Measurements from ENCODE around the gene PTPRN2. TPM values are rescaled to one million over a fixed set of nuclear protein-coding genes. Genes with fewer than 3 reads are reported as not detected.
A peak's percentile ranks its signal among the peaks of the same experiment; 100 is the strongest.

PTPRN2 gene
- polyA plus RNA-seq, 6 donors from 2014 or later = 1.4 to 4.6 (median 3.8) TPM

- Mint-ChIP-seq H3K36me3 (no peaks in the 10 kb centered on the region), H3K4me3 (no peak overlapping the region), H3K27ac (no peak overlapping the region), H3K9me3 (peaks cover 0 to 2% (median 0%) of the 10 kb centered on the region in 7 donors), H3K27me3 (peaks cover 4 to 8% (median 5%) of the 10 kb centered on the region in 3 donors), H3K4me1 (no peaks in the 10 kb centered on the region)
- ATAC-seq (ENCODE audit: low read depth in 2 of 2) = no peak
- no peak for DNase-seq
Observed at GRCh38 chr7:157718303-157719007, 869.2 kb downstream of the PTPRN2 start.

DNA sequence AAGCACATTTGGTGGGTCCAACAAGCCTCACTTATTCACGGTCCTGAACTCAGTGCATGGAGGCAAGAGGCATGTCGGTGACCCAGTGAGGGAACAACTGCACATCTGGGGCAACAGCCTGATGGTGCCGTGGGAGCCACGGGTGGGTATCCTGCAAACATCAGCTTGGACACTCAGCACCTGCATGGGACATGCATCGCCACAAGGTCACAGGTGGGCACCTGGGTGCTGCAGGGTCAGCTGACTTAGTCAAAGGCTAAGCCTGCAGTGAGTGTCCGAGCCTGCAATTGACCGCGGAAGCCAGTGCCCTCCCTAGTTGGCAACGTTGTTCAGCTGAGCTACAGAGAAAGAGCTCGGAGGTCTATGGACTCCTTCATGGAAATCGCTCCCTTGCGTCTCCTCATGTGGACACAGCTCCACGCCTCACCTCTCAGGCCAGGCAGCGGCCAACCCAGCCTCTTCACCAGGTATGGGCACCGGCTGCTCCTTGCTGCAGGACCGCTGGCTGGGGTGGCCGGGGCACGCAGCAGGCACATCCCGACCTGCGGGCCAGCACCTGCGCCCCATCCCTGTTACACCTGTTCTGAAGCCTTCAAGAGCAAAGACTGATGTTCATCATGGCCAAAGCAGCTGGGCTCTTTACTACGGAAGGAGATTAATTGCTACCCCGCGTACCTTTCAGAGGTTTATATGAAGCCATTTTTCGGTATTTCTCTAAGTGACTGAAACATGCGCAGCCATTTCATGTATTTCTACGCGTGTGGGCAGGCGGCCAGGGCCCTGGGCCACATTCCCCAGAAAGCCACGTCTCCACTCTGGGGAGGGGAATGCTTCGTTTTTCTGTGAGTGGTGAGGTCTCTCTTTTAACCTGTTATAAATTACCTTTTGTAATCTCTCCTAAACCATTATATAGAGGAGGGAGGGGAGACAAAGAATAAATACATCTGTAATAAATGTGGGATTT lies 870.1 kb downstream of the PTPRN2 start:
- no peaks in the 10 kb centered on the region for H3K36me3 Mint-ChIP-seq
- no peaks in the 10 kb centered on the region for H3K4me1 Mint-ChIP-seq
- H3K27ac Mint-ChIP-seq = no peak overlapping the region
- peaks cover 0 to 6% (median 5%) of the 10 kb centered on the region in 3 donors for H3K27me3 Mint-ChIP-seq
- no peak for ATAC-seq (ENCODE audit: low read depth in 2 of 2)
- DNase-seq = no peak
- peaks cover 0 to 2% (median 0%) of the 10 kb centered on the region in 7 donors for H3K9me3 Mint-ChIP-seq
- H3K4me3 Mint-ChIP-seq = no peak overlapping the region

GRCh38 chr7:157715938-157716280 lies 871.7 kb downstream of the PTPRN2 start:
- peaks cover 0 to 6% (median 5%) of the 10 kb centered on the region in 3 donors for H3K27me3 Mint-ChIP-seq
- H3K9me3 Mint-ChIP-seq = peaks cover 0 to 2% (median 0%) of the 10 kb centered on the region in 7 donors
- no peak for ATAC-seq (ENCODE audit: low read depth in 2 of 2)
- no peaks in the 10 kb centered on the region for H3K4me1 Mint-ChIP-seq
- H3K27ac Mint-ChIP-seq = no peak overlapping the region
- no peak for DNase-seq
- no peaks in the 10 kb centered on the region for H3K36me3 Mint-ChIP-seq
- no peak overlapping the region for H3K4me3 Mint-ChIP-seq

GRCh38 chr7:157715071-157715937 lies 872.3 kb downstream of the PTPRN2 start:
- no peaks in the 10 kb centered on the region for H3K36me3 Mint-ChIP-seq
- H3K4me3 Mint-ChIP-seq = no peak overlapping the region
- H3K9me3 Mint-ChIP-seq = peaks cover 0 to 2% (median 0%) of the 10 kb centered on the region in 7 donors
- peaks cover 0 to 6% (median 5%) of the 10 kb centered on the region in 3 donors for H3K27me3 Mint-ChIP-seq
- ATAC-seq (ENCODE audit: low read depth in 2 of 2) = no peak
- no peak for DNase-seq
- no peaks in the 10 kb centered on the region for H3K4me1 Mint-ChIP-seq
- H3K27ac Mint-ChIP-seq = no peak overlapping the region

GRCh38 chr7:157714166-157715070 lies 873.2 kb downstream of the PTPRN2 start:
- no peaks in the 10 kb centered on the region for H3K36me3 Mint-ChIP-seq
- H3K27ac Mint-ChIP-seq = no peak overlapping the region

GRCh38 chr7:157713591-157713990 lies 874.0 kb downstream of the PTPRN2 start:
- no peak for ATAC-seq (ENCODE audit: low read depth in 2 of 2)
- Mint-ChIP-seq H3K4me3 (no peak overlapping the region), H3K36me3 (no peaks in the 10 kb centered on the region), H3K27me3 (peaks cover 5 to 12% (median 8%) of the 10 kb centered on the region in 3 donors), H3K4me1 (no peaks in the 10 kb centered on the region), H3K27ac (no peak overlapping the region), H3K9me3 (peaks cover 0 to 2% (median 0%) of the 10 kb centered on the region in 7 donors)
- DNase-seq = no peak

More at GRCh38 chr7:157714166-157715070, 873.2 kb downstream of the PTPRN2 start:
- Mint-ChIP-seq H3K4me3 (no peak overlapping the region), H3K9me3 (peaks cover 0 to 2% (median 0%) of the 10 kb centered on the region in 7 donors), H3K4me1 (no peaks in the 10 kb centered on the region), H3K27me3 (peaks cover 0 to 6% (median 5%) of the 10 kb centered on the region in 3 donors)
- DNase-seq (no peak), ATAC-seq (ENCODE audit: low read depth in 2 of 2) (no peak)

GRCh38 chr7:157712666-157713235 lies 874.9 kb downstream of the PTPRN2 start:
- DNase-seq (no peak), ATAC-seq (ENCODE audit: low read depth in 2 of 2) (no peak)
- H3K9me3 Mint-ChIP-seq = peaks cover 0 to 2% (median 0%) of the 10 kb centered on the region in 7 donors
- no peak overlapping the region for H3K4me3 Mint-ChIP-seq
- peaks cover 13 to 19% (median 15%) of the 10 kb centered on the region in 3 donors for H3K27me3 Mint-ChIP-seq
- peaks cover 0 to 2% (median 0%) of the 10 kb centered on the region in 3 donors for H3K4me1 Mint-ChIP-seq
- no peak overlapping the region for H3K27ac Mint-ChIP-seq
- no peaks in the 10 kb centered on the region for H3K36me3 Mint-ChIP-seq

DNA sequence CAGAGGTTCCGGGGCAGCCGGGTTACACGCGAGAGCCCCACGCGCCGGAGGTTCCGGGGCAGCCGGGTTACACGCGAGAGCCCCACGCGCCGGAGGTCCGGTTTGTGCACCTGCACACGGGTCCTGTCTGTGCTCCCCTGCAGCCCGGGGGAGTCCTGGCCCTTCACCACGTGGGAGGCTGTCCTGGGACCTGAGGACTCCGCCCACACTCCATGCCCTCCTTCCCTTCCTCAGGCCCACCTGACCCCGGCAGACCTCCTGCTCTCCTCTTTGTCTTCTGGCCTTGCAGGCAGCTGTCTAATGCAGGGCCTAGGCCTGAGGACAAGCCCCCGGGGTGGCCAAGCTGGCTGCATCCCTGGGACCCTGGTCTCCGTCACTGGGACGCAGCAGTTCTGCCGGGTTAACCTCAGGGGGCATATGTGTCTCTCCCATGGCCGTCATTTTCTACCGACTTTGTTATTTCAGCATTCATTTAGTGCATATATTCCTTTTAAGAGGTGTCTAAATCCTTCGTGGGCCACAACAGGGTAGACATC lies 876.2 kb downstream of the PTPRN2 start:
- Mint-ChIP-seq H3K27ac (no peak overlapping the region), H3K9me3 (peaks cover 0 to 2% (median 0%) of the 10 kb centered on the region in 7 donors), H3K4me3 (no peak overlapping the region), H3K27me3 (peaks cover 22 to 26% (median 22%) of the 10 kb centered on the region in 3 donors), H3K36me3 (no peaks in the 10 kb centered on the region), H3K4me1 (peaks cover 0 to 2% (median 0%) of the 10 kb centered on the region in 3 donors)
- DNase-seq (no peak), ATAC-seq (ENCODE audit: low read depth in 2 of 2) (no peak)

GRCh38 chr7:157710396-157710795 lies 877.2 kb downstream of the PTPRN2 start:
- ATAC-seq (ENCODE audit: low read depth in 2 of 2) = no peak
- peaks cover 22 to 26% (median 22%) of the 10 kb centered on the region in 3 donors for H3K27me3 Mint-ChIP-seq
- no peak for DNase-seq
- no peak overlapping the region for H3K27ac Mint-ChIP-seq
- peaks cover 0 to 2% (median 0%) of the 10 kb centered on the region in 3 donors for H3K4me1 Mint-ChIP-seq
- H3K9me3 Mint-ChIP-seq = peaks cover 0 to 2% (median 0%) of the 10 kb centered on the region in 7 donors
- H3K36me3 Mint-ChIP-seq = no peaks in the 10 kb centered on the region
- H3K4me3 Mint-ChIP-seq = no peak overlapping the region

DNA sequence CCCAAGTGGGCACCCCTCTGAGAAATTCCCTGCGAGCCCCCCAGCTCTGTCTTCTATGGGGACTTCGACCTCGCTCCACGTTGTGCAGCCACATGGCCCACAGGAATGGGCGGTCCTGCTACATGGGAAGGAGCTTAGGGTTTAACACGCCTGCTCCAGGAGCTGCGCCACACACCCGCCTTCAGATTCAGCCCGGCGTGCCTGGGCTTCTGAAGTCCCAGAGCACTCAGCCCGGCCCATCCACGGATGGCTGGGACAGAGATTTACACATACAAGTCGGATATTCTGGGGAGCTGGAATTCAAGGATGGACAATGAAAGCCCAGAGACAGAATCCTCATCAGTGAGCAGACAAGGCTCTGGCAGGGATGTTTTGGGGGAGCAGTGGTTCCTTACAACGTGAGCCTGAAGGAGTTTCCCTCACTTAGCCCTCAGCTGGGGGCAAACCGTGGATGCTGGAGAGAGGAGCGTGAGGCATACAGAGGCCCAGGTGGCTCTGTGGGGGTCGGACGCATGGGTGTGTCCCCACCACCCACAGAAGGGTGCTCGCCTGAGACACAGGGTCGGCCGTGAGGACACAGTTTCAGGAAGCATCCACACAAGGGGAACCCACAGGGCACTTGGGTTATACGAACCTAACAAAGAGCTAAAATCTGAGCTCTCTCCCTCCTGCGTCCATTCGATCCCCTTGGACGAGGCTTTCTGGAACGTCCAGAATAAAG lies 877.9 kb downstream of the PTPRN2 start:
- DNase-seq (no peak), ATAC-seq (ENCODE audit: low read depth in 2 of 2) (no peak)
- Mint-ChIP-seq H3K27me3 (peaks cover 22 to 26% (median 22%) of the 10 kb centered on the region in 3 donors), H3K4me1 (peaks cover 0 to 2% (median 0%) of the 10 kb centered on the region in 3 donors), H3K9me3 (no peaks in the 10 kb centered on the region), H3K27ac (peak overlapping the region in 1 of 6 donors; percentile 26), H3K36me3 (no peaks in the 10 kb centered on the region), H3K4me3 (no peak overlapping the region)

DNA sequence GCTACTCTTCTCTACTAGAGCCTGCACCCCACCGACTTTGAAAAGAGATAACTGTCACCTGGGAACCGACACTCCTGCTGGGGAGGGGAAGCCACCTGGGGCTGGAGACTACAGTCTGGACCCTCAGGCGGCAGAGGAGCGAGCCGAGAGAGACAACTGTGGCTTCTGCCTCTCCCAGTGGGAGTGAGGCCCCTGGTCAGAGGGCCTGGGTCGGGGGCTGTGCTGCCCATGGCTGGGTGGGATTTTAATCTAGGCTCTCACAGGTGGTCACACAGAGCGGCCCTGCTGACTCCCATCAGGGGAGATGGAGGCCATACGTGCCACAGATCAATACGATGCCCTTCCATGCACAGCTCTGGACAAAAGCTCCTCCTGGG lies 878.7 kb downstream of the PTPRN2 start:
- H3K4me1 Mint-ChIP-seq = peaks cover 0 to 2% (median 0%) of the 10 kb centered on the region in 3 donors
- no peak overlapping the region for H3K4me3 Mint-ChIP-seq
- H3K9me3 Mint-ChIP-seq = no peaks in the 10 kb centered on the region
- no peak overlapping the region for H3K27ac Mint-ChIP-seq
- no peaks in the 10 kb centered on the region for H3K36me3 Mint-ChIP-seq
- peaks cover 22 to 26% (median 25%) of the 10 kb centered on the region in 3 donors for H3K27me3 Mint-ChIP-seq
- DNase-seq = no peak
- no peak for ATAC-seq (ENCODE audit: low read depth in 2 of 2)
